Endothelial cell of umbilical vein (primary cell): Measurements from ENCODE around the gene B4GALT6. TPM values are rescaled to one million over a fixed set of nuclear protein-coding genes. Genes with fewer than 3 reads are reported as not detected.

ENCODE experiments used
- BruUV-seq: library from RNA; stranded (reverse); fragments of 400-500 nt; replicated peaks from 2 replicates; lab custom pipeline; 2021; lab: Mats Ljungman, UMichigan
- CTCF ChIA-PET: fragments of 300-600, 350-600 bp; sonication (Branson Sonifier 250); formaldehyde crosslinking; loops from one replicate; lab custom pipeline; 2021; ENCODE audit warnings: antibody characterized with exemption, inconsistent platforms; lab: Charles Lee
- POLR2A ChIA-PET: fragments of 300-600, 350-600 bp; sonication (Branson Sonifier 250); formaldehyde crosslinking; loops from one replicate; lab custom pipeline; 2021; ENCODE audit warnings: antibody characterized with exemption, inconsistent platforms; lab: Charles Lee
- DNase-seq: peaks from one replicate; pipeline ENCODE4 v3.0.0-alpha.2; 2011; ENCODE audit warnings: low read depth, low spot score
- FAIRE-seq: peaks from 2 replicates; lab custom pipeline; 2011; peaks lifted over from hg19 to GRCh38; lab: Jason Lieb, UNC
- H2AFZ ChIP-seq: 2 replicates; pipeline ENCODE4 v1.6.0; 2012; ENCODE audit warnings: low read depth, low read length, control low read depth, inconsistent platforms
- H3K27ac ChIP-seq: 2 replicates; pipeline ENCODE4 v1.5.1; 2011; ENCODE audit warnings: low read depth, mild to moderate bottlenecking, control low read depth, low read length, moderate library complexity; ENCODE audit not compliant: insufficient read depth
- H3K27me3 ChIP-seq, 2 experiments: 2 replicates each; pipeline versions ENCODE4 v1.6.0 to v1.6.1; 2011; ENCODE audit warnings: low read length in 2 of 2, mixed read lengths in 1 of 2; ENCODE audit not compliant: control insufficient read depth in 2 of 2, insufficient read depth in 2 of 2
- H3K36me3 ChIP-seq, 2 experiments: 2 replicates in 1 of 2; 3 replicates in 1 of 2; pipeline ENCODE4 v1.5.1; 2011; ENCODE audit warnings: low read length in 2 of 2, mild to moderate bottlenecking in 1 of 2, moderate library complexity in 1 of 2; ENCODE audit not compliant: control insufficient read depth in 2 of 2, insufficient read depth in 2 of 2; ENCODE audit errors: extremely low read depth in 1 of 2
- H3K4me1 ChIP-seq: 3 replicates; pipeline ENCODE4 v1.5.1; 2011; ENCODE audit warnings: mild to moderate bottlenecking, low read length; ENCODE audit not compliant: control insufficient read depth, insufficient read depth; ENCODE audit errors: extremely low read depth
- H3K4me2 ChIP-seq: 2 replicates; pipeline ENCODE4 v1.6.1; 2011; ENCODE audit warnings: low read length, control low read depth, mixed read lengths; ENCODE audit not compliant: insufficient read depth
- H3K4me3 ChIP-seq, 3 experiments: fragments of 200-600 bp in 1 of 3; sonication (generic), shearing (Covaris generic) in 1 of 3; replicated peaks in 1 of 3; 2 replicates each; pipeline ENCODE4 v1.5.1; 2011 to 2016; ENCODE audit warnings: control low read depth in 3 of 3, low read length in 3 of 3, mild to moderate bottlenecking in 2 of 3, inconsistent platforms in 1 of 3, low read depth in 1 of 3, moderate library complexity in 1 of 3; ENCODE audit not compliant: insufficient read depth in 1 of 3
- H3K79me2 ChIP-seq: 2 replicates; pipeline ENCODE4 v1.6.0; 2012; ENCODE audit warnings: low read length, inconsistent platforms; ENCODE audit not compliant: control insufficient read depth, insufficient read depth
- H3K9ac ChIP-seq: replicated peaks from 2 replicates; pipeline ENCODE3; 2011; ENCODE audit warnings: low read length, control low read depth; ENCODE audit not compliant: insufficient read depth; ENCODE audit errors: extremely low read depth
- H3K9me1 ChIP-seq: replicated peaks from 3 replicates; pipeline ENCODE4 v1.6.0; 2011; ENCODE audit warnings: mild to moderate bottlenecking, low read length; ENCODE audit not compliant: control insufficient read depth, insufficient read depth; ENCODE audit errors: extremely low read depth
- H3K9me3 ChIP-seq: replicated peaks from 2 replicates; pipeline ENCODE4 v1.5.1; 2012; ENCODE audit warnings: low read length, inconsistent platforms; ENCODE audit not compliant: control insufficient read depth, insufficient read depth
- H4K20me1 ChIP-seq: replicated peaks from 2 replicates; pipeline ENCODE3; 2011; ENCODE audit warnings: mild to moderate bottlenecking, low read length; ENCODE audit not compliant: control insufficient read depth, insufficient read depth; ENCODE audit errors: extremely low read depth
- EZH2 ChIP-seq: IDR thresholded peaks from 2 replicates; pipeline ENCODE4 v1.6.1; 2012; ENCODE audit warnings: borderline replicate concordance, low read depth, mild to moderate bottlenecking, moderate library complexity, low read length, inconsistent platforms; ENCODE audit not compliant: severe bottlenecking
- JUN ChIP-seq: IDR thresholded peaks from 2 replicates; pipeline ENCODE4 v1.6.1; 2011; ENCODE audit warnings: borderline replicate concordance, low read depth; ENCODE audit not compliant: insufficient read length, insufficient read depth
- MYC ChIP-seq: IDR thresholded peaks from one replicate; pipeline ENCODE4 v1.6.1; 2011; ENCODE audit warnings: mild to moderate bottlenecking, low read depth, low read length
- POLR2A ChIP-seq: IDR thresholded peaks from 2 replicates; pipeline ENCODE4 v1.6.1; 2012; ENCODE audit warnings: low read depth, mild to moderate bottlenecking, control low read depth, low read length
- POLR2AphosphoS5 ChIP-seq: IDR thresholded peaks from 2 replicates; pipeline ENCODE4 v1.6.1; 2012; ENCODE audit warnings: low read depth, mild to moderate bottlenecking, control low read depth, low read length, moderate library complexity; ENCODE audit not compliant: insufficient read depth
- dilution Hi-C: fragments of 300-500 bp; cut with MboI; formaldehyde crosslinking; loops from one replicate; pipeline ENCODE4 v1.15.0; 2019; ENCODE audit warnings: low sequenced_read_pairs; ENCODE audit not compliant: extremely low pct_ligation_motif_present
- intact Hi-C: fragments of 100-400 bp; cut with micrococcal nuclease; formaldehyde crosslinking; loops from one replicate; pipeline ENCODE4 v1.10.0; 2022
- polyA plus RNA-seq, 4 experiments: library from polyadenylated mRNA; depleted of rRNA in 3 of 4; stranded (reverse) in 3 of 4; unstranded in 1 of 4; fragments of >200 nt; gene quantifications; 2 replicates each; pipeline versions ENCODE4 v1.2.1 to v1.2.3, GENCODE V29; 2011 to 2012; ENCODE audit warnings: missing spikeins in 1 of 4
- total RNA-seq: library from RNA; stranded (reverse); gene quantifications from 2 replicates; pipeline ENCODE4 v1.2.3, GENCODE V29; 2021
- TF ChIP-seq, protein P1 (sequence below), 2 donors: IDR thresholded peaks; 1 replicate in 1 of 2; 2 replicates in 1 of 2; pipeline ENCODE4 v1.5.1; 2011; ENCODE audit warnings: low read length in 2 of 2, mild to moderate bottlenecking in 2 of 2, moderate library complexity in 2 of 2, control low read depth in 1 of 2, inconsistent platforms in 1 of 2, low read depth in 1 of 2; ENCODE audit not compliant: insufficient read depth in 1 of 2; ENCODE audit errors: extremely low read depth in 1 of 2

The B4GALT6 gene
- total and polyA plus RNA-seq, 2 donors (not counting 3 experiments of a cell fraction or from before 2014, with no cell fraction given): 3.9 to 24.2 TPM

DNA sequence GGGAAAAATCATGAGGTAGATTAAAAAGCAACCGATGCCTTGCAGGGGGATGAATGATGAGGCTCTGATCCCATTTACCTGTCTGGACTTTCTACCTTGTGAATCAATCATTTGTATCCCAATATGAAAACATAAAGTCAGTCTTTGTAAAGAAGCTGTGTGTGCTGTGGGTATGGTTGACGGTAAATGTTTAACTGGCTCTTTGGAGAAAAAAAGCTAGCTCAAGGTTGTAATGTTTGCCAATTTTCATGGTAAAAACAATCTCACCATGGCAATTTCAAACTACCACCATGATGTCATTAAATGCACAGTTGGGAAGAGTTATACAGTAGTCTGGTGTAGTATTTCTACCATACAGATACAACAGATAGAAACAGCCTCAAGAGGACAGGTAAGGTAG is 78.1 kb downstream of the B4GALT6 start:
- H2AFZ ChIP-seq: no peak overlapping the region
- H3K4me1 ChIP-seq: no peaks in the 10 kb centered on the region
- H3K4me2 ChIP-seq: no peak overlapping the region
- peaks cover 7% of the 10 kb centered on the region in 2 experiments for H3K27me3 ChIP-seq
- H3K36me3 ChIP-seq: no peaks in the 10 kb centered on the region
- no peak overlapping the region for H3K27ac ChIP-seq
- ChIA-PET CTCF (no interaction called here), POLR2A (no interaction called here)
- H3K9ac ChIP-seq: no peak overlapping the region
- H4K20me1 ChIP-seq: no peaks in the 10 kb centered on the region
- H3K4me3 ChIP-seq: no peak overlapping the region
- no TSS peak for BruUV-seq
- no peaks in the 10 kb centered on the region for H3K9me1 ChIP-seq
- dilution Hi-C loops: no loop called here
- intact Hi-C loops: no loop called here
- DNase-seq (no peak), FAIRE-seq (no peak)
- TF ChIP-seq JUN: no peak
- no peak for TF ChIP-seq EZH2
- H3K9me3 ChIP-seq: no peaks in the 10 kb centered on the region
- H3K79me2 ChIP-seq: no peaks in the 10 kb centered on the region

DNA sequence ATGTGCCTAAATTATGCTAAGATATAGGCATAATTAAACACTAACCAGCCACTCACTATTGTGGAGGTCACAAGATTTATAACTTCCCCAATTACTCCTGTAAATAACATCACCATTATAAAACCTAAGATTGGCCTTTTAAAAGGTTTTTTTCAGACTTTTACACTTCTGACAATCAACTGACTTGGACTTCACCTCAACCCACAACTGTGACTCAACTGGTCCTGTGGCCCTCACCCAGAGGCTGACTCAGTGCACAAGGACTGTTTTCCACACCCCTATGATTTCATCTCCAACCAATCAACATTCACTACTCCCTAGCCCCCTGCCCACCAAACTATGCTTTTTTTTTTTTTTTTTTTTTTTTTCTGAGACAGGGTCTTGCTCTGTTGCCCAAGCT is 81.1 kb downstream of the B4GALT6 start:
- no TSS peak for BruUV-seq
- POLR2A ChIA-PET: no interaction called here
- FAIRE-seq: no peak

More for the DNA sequence above, 81.1 kb downstream of the B4GALT6 start:
- no peak for DNase-seq
- Histone ChIP-seq H2AFZ (no peak overlapping the region), H3K27me3 (peaks cover 1 to 4% of the 10 kb centered on the region in 2 experiments), H4K20me1 (no peaks in the 10 kb centered on the region), H3K4me3 (no peak overlapping the region), H3K79me2 (no peaks in the 10 kb centered on the region), H3K4me2 (no peak overlapping the region), H3K9me3 (no peaks in the 10 kb centered on the region), H3K4me1 (no peaks in the 10 kb centered on the region), H3K9ac (no peak overlapping the region), H3K27ac (no peak overlapping the region), H3K9me1 (no peaks in the 10 kb centered on the region), H3K36me3 (no peaks in the 10 kb centered on the region)
- intact Hi-C loops: no loop called here
- dilution Hi-C loops: no loop called here
- CTCF ChIA-PET: no interaction called here
- TF ChIP-seq MYC (no peak), POLR2AphosphoS5 (no peak), POLR2A (no peak), JUN (no peak)
- TF ChIP-seq, protein P1, sequence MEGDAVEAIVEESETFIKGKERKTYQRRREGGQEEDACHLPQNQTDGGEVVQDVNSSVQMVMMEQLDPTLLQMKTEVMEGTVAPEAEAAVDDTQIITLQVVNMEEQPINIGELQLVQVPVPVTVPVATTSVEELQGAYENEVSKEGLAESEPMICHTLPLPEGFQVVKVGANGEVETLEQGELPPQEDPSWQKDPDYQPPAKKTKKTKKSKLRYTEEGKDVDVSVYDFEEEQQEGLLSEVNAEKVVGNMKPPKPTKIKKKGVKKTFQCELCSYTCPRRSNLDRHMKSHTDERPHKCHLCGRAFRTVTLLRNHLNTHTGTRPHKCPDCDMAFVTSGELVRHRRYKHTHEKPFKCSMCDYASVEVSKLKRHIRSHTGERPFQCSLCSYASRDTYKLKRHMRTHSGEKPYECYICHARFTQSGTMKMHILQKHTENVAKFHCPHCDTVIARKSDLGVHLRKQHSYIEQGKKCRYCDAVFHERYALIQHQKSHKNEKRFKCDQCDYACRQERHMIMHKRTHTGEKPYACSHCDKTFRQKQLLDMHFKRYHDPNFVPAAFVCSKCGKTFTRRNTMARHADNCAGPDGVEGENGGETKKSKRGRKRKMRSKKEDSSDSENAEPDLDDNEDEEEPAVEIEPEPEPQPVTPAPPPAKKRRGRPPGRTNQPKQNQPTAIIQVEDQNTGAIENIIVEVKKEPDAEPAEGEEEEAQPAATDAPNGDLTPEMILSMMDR (IDR thresholded peaks at IDR 0.05; ENCODE audit: extremely low read depth in 1 of 2, insufficient read depth in 1 of 2, low read depth in 1 of 2, low read length in 2 of 2): no peak
